HEK293T (cell line): ENCODE measurements around the gene NOS2.
"Not testable (repeated sequence)": the region's sequence is repeated elsewhere in the genome, so short reads cannot be mapped to it uniquely, and the experiment has no call there.

Experiments used
- BHLHE40 ChIP-seq: fragments of 450-650 bp; IDR thresholded peaks from 2 replicates; pipeline ENCODE4 v1.6.1; 2016; ENCODE audit warnings: mild to moderate bottlenecking, moderate library complexity, borderline replicate concordance
- CTBP1 ChIP-seq: fragments of 450-650 bp; IDR thresholded peaks from 2 replicates; pipeline ENCODE4 v1.6.1; 2016; ENCODE audit warnings: borderline replicate concordance
- TARDBP ChIP-seq: fragments of 450-650 bp; IDR thresholded peaks from 2 replicates; pipeline ENCODE4 v1.6.1; 2016
- TF ChIP-seq, protein P1 (sequence below): fragments of 450-650 bp; IDR thresholded peaks from 2 replicates; pipeline ENCODE4 v1.6.1; 2016

DNA sequence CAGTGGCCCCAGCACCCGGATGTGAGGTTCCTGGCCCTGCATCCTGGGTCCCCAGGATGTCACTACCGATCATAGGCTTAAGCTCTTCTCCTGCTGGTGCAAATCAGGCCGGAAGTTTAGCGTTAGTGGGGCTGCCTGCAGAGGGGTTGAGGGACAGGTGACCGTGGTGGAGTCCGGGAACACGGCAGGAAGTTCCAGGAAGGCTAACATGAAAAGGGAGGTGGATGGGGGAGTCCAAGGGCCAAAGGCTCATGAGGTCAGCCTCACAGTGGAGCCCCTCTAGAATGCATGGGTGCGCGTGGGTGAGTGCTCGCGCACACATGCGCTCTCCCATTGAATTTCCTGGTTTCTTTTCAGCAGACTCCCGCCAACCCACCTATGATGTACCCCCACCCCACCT lies 46.6 kb downstream of the NOS2 start:
- not testable (repeated sequence) for TF ChIP-seq BHLHE40, CTBP1, TARDBP
- TF ChIP-seq, protein P1, sequence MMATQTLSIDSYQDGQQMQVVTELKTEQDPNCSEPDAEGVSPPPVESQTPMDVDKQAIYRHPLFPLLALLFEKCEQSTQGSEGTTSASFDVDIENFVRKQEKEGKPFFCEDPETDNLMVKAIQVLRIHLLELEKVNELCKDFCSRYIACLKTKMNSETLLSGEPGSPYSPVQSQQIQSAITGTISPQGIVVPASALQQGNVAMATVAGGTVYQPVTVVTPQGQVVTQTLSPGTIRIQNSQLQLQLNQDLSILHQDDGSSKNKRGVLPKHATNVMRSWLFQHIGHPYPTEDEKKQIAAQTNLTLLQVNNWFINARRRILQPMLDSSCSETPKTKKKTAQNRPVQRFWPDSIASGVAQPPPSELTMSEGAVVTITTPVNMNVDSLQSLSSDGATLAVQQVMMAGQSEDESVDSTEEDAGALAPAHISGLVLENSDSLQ: not testable (repeated sequence)
